Fibroblast of skin of right quadriceps (primary cell): Measurements from ENCODE around the gene MEST.
"Not testable (repeated sequence)": the region's sequence is repeated elsewhere in the genome, so short reads cannot be mapped to it uniquely, and the experiment has no call there.

Source experiments
- DNase-seq: peaks from one replicate; pipeline ENCODE4 v3.0.0-alpha.2; 2013

Gene MEST, protein sequence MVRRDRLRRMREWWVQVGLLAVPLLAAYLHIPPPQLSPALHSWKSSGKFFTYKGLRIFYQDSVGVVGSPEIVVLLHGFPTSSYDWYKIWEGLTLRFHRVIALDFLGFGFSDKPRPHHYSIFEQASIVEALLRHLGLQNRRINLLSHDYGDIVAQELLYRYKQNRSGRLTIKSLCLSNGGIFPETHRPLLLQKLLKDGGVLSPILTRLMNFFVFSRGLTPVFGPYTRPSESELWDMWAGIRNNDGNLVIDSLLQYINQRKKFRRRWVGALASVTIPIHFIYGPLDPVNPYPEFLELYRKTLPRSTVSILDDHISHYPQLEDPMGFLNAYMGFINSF

DNA sequence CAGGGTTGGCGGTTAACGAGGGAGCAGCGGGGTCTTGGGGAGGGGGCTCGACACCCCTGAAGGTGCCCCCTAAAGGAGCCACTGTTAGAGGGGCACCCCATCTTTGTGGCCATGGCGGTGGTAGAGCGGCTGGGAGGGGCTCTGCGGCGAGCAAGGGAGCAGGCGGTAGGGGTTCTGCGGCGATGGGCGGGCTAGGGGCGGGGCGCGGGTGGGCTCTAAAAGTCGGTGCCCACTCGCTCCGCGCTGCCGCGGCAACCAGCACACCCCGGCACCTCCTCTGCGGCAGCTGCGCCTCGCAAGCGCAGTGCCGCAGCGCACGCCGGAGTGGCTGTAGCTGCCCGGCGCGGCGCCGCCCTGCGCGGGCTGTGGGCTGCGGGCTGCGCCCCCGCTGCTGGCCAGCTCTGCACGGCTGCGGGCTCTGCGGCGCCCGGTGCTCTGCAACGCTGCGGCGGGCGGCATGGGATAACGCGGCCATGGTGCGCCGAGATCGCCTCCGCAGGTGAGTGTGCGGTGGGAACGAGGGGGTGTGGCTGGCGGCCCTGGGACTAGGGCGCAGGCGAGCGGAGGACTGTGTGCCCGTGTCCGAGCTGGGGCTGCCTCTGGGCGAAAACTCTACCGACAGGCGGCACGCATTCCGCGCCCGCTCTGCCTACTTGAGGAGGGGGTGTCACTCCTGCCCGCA, at the start of gene MEST:
TSS of gene MEST (plus strand) at position 245 of the 682 bp plus-strand sequence. CDS start at position 474, 229 bp downstream.
- DNase-seq, result peak; percentile 55

DNA sequence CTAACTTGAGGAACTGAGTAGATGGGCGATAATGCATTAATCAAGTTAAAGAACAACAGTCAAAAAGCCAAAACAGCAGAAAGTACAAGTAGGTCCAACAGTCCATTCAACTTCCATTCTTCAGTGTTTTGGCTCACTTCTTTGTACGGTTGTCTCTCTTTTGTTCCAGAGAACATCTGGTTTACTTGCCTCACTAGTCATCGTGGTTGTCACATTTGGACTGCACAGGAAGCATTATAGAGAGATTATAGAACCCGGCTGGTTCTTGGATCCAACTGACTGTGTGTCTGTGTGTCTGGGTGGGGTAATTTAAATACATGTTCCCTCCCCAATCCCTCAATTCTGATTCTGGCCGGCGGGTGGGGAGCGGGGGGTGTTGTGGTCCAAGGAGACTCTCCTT, 49.3 kb upstream of the MEST start:
- no peak for DNase-seq

DNA sequence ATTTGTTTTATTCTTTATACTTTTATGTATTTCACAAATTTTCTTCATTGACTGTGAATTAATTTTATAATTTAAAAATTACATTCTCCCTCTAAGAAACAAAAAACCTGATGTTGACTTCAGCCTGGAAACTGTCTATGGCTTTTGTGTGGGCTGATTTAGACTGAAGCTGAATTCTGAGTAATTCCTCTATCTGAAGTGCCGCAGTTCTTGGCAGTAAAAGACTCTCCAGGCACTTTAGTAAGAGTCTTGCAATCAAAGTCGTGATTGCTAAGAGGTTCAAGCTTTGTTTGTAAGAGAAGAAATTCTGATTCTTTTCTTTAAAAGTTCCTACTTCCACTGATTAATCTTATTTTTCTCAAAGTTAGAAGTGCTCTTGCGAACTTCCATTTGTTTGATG, 47.7 kb upstream of the MEST start:
- DNase-seq, result peak; percentile 44

DNA sequence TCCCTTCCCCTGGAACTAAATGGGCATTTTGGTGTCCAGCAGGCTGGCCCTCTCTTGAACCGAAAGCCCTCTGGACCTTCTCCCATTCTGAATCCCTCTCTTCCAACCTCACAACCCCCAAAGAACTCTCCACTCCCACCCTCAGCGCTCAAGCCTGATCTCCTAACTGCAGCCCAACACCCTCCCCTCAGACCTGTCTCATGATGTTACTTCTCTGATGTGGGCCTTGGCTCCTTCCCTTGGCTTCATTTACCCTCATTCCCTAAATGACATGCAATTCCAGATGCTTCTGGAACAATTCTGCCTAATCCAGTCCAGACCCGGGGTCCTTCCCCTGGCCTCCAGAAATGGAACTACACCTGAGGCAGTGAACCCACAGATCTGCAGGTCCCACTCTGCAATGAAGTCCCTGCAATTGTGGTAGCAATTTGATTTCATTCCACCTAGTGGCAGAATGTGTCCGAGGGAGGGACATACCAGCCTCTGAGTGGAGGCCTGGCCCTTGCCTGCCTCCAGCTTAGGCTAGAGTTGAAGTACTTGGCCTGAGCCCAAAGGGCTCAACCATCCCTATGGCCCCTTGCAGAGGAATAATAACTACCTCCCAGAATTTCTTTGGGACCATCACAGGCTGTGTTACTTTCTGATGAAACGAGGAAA, 47.0 kb upstream of the MEST start:
- no peak for DNase-seq

DNA sequence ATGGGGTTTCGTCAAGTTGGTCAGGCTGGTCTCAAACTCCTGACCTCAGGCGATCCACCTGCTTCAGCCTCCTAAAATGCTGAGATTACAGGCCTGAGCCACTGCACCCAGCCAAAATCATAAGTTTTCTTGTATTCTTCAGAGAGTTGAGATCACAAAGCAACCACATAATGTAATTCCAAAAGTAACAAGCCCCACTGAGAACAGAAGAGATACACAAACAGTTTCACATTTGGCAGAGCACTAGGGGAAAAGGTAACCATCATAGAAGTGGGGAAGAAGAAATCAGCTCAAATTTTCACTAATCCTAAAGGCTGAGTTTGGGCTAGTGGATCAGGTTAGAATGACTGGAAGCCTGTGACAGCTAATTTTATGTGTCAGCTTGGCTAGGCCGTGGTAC, 45.6 kb upstream of the MEST start:
- no peak for DNase-seq

DNA sequence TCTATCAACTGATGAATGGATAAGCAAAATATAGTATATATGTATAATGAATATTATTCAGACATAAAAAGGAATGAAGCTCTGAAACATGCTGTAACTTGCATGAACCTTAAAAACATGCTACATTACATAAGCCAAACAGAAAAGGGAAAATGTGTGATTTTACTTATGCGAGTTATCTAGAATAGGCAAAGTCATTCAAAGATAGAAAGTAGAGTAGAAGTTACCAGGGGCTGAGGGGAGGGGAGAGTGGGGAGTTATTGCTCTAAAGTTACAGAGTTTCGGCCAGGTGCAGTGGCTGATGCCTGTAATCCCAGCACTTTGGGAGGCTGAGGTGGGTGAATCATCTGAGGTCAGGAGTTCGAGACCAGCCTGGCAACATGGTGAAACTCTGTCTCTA, 40.5 kb upstream of the MEST start:
- not testable (repeated sequence) for DNase-seq

DNA sequence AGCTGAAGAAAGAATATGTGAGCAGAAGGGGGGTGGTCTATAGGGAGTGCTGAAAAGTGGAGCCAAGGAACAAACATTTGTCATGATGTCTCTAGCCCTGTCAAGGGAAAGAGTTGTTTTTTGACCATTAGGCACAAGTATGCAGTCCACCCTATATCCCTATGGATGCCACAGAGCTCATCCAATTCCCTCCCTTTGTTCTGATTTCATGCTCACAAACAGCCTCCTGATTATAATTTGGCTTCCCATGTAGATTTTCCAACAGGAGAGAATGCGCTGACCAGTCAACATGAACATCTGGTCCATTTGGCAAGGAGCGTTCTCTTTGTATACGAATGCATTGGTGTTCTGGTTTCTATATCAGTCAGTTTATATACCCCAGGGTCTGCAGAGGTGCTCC, 38.9 kb upstream of the MEST start:
- DNase-seq, result no peak

DNA sequence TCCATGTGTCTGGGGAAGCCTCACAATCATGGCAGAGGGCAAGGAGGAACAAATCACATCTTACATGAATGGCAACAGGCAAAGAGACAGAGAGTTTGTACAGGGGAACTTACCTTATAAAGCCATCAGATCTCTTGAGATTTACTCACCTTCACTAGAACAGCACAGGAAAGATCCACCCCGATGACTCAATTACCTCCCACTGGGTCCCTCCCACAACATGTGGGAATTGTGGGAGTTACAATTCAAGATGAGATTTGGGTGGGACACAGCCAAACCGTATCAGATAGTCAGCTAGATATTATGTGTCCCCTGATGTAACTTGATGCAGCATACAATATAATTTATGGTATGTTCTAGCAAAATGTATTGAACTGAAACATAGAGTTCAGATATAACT, 36.9 kb upstream of the MEST start:
- no peak for DNase-seq

DNA sequence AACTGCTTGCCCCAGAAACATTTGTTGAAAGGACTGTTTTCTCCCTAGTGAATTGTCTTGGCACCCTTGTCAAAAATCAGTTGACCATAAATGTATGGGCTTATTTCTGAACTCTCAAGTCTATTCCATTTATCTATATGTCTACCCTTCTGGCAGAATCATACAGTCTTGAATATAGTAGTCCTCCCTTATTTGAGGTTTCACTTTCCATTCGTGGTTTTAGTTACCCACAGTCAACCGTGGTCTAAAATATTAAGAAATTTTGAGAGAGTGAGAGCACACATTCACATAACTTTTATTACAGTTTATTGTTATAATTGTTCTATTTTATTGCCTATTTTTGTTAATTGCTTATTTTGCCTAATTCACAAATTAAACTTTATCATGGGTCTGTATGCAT, 33.6 kb upstream of the MEST start:
- no peak for DNase-seq

DNA sequence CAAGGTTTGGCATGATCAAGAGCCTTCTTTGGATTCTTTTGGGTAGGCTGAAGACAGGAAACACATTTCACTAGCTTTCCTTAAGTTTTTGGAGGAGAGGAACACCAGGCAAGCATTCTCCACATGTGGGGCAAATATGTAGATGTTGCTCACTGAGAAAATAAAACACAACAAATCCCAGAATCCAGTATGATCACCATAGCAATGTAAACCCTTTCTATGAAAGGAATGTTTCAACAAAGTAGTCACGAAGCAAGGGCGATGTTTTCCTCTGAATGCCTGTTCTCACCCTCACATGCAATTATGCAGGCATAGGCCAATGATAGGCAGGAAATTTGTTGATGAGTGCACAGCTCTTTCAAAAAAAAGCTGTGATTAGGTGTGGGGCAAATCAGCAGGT, 30.6 kb upstream of the MEST start:
- peak; percentile 31 for DNase-seq

DNA sequence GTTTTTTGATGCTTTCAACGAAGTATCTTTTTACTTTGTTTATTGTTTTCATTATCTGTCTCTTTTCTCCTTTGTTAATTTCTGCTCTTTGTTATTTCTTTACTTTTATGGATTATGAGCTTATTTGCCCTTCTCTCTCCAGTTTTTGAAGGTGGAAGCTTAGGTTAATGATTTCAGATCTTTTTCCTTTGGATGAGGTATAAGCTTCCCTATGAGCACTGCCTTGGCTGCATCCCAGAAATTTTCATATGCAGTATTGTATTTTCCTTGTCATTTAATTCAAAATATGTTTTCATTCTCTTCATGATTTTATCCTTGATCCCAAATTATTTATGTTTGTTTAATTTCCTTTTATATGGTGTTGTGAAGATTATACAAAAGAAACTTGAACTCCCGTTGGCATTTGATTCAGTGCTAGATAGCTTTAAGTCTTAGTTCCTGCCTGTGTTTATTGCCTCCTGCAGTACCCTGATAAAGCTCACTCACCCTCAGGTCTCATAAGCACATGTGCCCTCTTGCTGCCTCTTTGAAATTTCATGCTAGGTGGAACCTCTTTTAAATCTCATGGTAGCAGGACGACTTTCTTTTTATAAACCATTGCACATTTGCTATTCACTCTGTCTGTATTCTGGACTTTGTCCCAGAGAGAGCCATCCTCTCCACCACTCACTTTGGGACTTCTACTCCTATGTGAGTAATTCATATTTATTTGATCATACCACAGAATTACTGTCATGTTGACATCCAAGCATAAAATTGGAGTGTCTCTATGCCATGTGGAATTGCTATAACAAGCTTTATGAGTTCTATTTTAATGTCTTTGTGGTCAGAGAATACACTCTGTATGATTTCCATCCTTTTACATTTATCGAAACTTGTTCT, 28.1 kb upstream of the MEST start:
- DNase-seq, result peak; percentile 2

DNA sequence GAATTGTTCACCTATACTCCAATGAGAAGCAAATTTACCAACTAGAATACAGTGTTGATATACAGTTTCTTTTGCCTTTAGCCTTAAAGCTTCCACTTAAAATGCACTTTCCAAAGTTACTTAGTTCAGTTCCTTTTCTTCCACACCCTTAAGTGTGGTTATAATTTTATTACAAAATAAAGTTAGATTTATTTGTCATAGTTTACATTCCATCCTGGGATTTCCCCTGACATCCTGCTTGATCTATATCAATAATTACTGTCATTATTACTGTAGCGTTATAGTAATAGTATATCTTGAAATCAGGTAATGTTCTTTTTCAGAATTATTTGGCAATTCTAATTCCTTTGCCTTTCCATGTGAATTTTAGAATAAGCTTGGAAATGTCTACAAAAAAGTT, 23.3 kb upstream of the MEST start:
- DNase-seq, result no peak

DNA sequence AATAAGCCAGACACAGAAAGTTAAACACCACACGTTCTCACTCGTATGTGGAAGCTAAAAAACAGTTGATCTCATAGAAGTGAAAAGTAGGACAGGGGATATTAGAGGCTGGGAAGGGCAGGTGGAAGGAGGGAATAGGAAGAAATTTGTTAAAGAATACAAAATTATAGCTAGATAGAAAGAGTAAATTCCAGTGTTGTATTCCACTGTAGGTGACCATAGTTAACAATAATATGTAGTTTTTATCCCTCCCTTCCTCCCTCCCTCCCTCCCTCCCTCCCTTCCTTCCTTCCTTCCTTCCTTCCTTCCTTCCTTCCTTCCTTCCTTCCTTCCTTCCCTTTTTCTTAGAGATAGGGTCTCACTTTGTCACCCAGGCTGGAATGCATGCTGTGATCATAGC, 19.9 kb upstream of the MEST start:
- no peak for DNase-seq

DNA sequence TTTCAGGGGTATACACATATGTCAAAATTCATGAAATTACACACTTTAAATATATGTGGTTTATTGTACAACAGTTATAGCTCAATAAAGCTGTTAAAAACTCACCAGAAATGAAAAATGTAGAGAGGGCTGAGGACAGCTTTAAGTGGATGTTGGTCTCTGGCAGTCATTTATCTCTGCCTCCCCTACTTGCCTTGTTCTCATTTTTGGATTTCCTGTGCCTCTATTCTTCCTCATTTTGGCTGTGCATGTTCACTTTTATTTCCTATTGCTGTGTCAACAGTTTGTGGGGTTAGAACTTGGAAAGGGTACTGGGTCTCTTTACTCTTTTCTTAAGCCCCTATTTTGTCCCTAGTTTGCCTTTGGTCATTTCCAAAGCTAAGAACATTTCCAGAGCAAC, 18.6 kb upstream of the MEST start:
- no peak for DNase-seq

DNA sequence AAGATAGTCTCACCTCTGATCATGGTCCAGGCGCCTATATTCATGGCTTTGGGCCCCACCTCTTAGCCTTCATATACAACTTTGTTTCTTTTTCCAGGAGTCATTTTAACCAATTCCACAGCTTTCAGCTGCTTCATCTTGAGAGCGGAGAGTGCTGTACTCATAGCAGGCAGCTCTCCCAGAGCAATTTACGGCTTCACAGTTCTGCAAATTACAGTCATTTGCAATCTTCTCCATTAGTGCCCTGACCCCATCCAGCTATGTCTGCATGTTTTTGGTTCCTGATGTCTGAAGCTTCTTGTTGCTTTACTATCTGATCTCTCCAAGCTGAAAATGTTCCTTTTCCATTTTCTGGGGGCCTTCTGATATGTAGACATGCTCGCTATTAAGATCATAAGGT, 18.0 kb upstream of the MEST start:
- no peak for DNase-seq

DNA sequence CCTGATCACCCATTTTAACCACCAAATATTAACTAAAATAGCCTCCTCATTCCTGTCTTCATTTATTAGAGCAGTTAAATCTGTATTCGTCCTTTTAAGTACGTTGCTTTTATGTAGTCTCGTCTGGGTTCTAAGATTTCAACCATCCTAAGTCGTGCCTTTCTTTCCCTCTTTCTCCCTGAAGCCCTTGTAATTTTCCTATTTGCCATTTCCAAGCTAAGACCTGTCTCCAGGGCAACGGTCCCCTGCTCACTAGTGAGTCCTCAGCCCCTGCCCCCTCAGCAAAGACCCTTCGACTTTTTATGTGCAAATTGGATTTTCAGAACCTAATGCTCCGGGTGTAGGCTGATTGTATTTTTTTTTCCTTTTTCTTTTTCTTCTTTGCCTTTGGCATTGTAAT, 16.1 kb upstream of the MEST start:
- no peak for DNase-seq

DNA sequence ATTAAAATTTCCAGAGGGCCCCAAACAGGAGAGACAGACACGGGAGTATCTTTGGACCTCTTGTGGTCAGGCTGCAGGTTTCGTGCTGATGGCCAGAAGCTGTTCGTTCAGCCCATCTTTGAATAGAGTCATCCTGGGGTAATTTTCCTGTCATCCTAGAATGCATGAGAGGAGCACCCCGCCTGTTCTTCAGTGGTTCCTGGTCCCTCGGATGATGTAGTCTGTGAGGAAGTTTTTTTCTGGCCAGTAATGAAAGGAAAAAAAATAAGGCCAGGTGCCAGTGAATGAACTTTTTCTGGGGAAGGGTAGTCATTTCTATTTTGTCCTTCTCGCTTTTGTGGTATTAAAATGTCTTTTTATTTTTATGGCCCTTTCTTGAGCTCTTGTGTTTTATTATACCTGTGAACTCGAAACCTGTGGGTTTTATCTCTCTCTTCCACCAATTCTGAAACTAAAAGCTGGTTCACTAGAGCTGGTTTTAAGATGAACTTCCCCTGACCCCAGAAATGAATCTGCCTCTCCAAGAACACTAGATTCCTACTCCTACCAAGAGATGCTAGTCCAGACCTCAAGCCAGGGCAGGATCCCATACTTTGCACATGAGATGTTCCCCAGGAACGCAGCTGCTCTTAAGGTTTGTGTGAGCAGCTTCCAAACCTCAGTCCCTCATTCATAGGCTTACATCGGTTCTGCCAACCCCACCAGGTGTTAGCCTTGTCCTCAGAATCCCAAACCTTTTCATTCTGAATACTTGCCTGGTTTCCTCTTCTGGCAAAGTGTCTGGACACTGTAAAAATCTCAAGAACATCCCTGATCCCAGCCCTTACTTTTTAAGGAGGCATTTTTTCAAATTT, 15.4 kb upstream of the MEST start:
- peak; percentile 34 for DNase-seq

DNA sequence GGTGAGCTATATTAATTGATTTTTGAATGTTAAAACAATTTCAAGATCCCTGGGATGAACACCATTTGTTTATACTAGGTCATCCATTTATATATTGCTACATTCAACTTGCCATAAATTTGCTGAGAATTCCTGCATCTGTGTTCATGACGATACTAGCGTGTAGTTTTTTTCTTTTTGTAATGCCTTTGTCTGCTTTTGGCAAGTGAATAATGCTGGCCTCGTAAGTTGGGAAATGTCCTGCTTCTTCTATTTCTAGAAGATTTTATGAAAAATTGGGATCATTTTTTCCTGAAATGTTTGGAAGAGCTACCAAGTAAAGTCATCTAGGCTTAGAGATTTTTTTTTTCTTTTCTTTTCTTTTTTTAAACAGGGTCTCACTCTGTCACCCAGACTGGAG, 12.9 kb upstream of the MEST start:
- DNase-seq, result no peak

DNA sequence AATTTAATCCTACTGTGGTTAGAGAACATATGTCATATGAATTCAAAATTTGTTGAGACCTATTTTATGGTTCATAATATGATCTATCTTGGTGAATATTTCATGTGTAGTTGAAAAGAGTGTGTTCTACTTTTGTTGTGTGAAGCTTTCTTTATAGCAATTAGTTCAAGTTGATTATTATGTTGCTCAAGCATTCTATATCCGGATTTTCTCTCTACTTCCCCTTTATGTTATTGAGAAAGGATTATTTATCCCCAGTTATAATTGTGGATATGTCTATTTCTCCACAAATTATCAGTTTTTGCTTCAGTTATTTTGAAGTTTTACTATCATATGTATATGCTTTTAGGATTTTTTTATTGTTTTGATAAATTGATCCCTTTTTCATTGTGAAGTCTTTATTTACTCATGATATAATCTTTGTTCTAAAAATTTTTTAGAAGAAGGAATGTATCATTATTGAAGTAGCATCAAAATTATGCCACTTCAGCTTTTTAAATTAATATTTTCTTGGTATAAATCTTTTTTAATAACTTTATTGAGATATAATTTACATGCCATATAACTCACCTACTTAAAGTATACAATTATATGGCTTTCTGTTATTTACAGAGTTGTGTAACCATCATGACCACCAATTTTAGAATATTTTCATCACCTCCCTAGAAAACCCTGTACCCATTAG, 12.0 kb upstream of the MEST start:
- DNase-seq, result no peak

DNA sequence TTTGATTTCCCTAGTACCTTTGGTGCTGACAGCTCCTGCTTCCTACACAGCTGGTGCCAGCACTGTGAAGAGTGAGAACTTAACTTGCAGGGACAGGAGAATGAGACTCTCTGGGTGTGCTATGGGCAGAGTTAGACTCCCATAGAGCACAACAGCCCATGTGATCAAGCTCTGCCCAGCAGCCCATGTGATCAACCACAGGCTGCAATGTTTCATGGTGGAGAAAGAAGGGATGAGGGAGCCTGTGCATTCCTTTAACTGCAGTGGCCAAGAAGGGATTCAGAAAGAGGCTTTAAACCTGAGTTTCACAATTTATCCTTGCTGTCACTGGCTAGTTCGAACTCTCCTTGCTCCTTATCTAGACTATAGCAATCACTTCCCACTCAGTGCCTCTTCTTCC, 10.0 kb upstream of the MEST start:
- DNase-seq, result no peak

DNA sequence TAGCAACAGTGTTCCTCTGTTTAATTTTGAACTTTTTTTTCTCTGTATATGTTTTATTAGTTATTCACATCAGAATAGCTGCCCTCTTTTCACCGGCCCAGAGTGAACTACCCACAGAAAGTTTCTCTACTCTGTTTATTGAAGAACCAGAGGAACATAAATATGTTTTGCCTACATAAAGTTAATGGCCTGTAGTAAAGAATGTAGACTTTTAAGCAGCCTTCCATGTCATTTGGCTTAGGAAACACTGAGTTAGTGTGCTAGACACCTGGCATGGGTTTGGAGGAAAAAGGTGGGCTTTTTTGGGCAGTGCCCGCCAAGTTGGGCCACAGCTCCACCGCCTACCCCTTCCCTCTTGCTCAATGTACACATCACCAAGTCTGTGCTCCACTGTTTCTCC, 8.9 kb upstream of the MEST start:
- DNase-seq, result no peak

DNA sequence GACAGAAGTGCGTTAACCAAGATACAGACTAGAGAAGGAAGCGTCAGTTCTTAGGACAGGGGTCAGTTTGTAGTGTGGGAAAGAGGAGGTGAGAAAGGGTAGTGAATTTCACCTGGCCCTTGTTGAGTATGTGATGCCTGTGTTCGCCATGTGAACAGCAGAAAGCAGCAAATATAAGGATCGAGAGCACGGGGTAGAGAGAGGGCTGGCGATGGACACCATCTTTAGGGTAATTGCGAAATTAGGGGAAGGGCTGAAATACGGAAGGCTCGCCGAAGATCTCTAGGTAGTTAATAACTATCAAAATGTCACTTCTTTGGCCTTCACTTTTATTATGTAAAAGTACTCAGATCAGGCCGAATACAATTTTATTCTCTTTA, 6.2 kb upstream of the MEST start:
- no peak for DNase-seq
